Measurements from ENCODE around the gene CYP27B1. TPM values are rescaled to one million over a fixed set of nuclear protein-coding genes. Genes with fewer than 3 reads are reported as not detected.

CYP27B1 gene
- total and polyA plus RNA-seq, 11 donors = 0.11 to 0.77 (median 0.19) TPM; not detected in 4

GRCh38 chr12:57759360-57759980 is 7.4 kb downstream of the CYP27B1 start:
- intact Hi-C loops (cut with DNase I) = no loop called here
- Histone ChIP-seq H3K36me3 (peaks cover 0 to 23% (median 15%) of the 10 kb centered on the region in 9 donors), H3K9me3 (no peaks in the 10 kb centered on the region), H3K27me3 (peaks cover 5 to 24% (median 14%) of the 10 kb centered on the region in 9 donors), H3K4me3 (no peak overlapping the region), H3K4me1 (peaks cover 0 to 23% (median 12%) of the 10 kb centered on the region in 12 donors), H3K27ac (no peak overlapping the region)
- WGBS, 4 donors = 39 to 45% (median 42%) methylated on average over 3 of the region's 3 CpGs
- peak in 9 of 12 donors; percentile 8 to 52 (median 37) for TF ChIP-seq CTCF (IDR thresholded peaks at IDR 0.05)
- no peak for TF ChIP-seq POLR2A (IDR thresholded peaks at IDR 0.05)
- ATAC-seq (no peak), DNase-seq (no peak)

GRCh38 chr12:57758552-57759359 is 8.1 kb downstream of the CYP27B1 start:
- Histone ChIP-seq H3K4me3 (no peak overlapping the region), H3K27ac (no peak overlapping the region), H3K27me3 (peaks cover 0 to 17% (median 8%) of the 10 kb centered on the region in 9 donors), H3K9me3 (no peaks in the 10 kb centered on the region), H3K4me1 (peaks cover 0 to 26% (median 15%) of the 10 kb centered on the region in 12 donors), H3K36me3 (peaks cover 0 to 23% (median 15%) of the 10 kb centered on the region in 9 donors)
- ATAC-seq (no peak), DNase-seq (no peak)
- WGBS, 4 donors = 90 to 94% (median 93%) methylated on average over 15 to 25 of the region's 25 CpGs
- intact Hi-C loops (cut with DNase I) = no loop called here
- TF ChIP-seq POLR2A (IDR thresholded peaks at IDR 0.05) (no peak), CTCF (IDR thresholded peaks at IDR 0.05) (no peak)

DNA sequence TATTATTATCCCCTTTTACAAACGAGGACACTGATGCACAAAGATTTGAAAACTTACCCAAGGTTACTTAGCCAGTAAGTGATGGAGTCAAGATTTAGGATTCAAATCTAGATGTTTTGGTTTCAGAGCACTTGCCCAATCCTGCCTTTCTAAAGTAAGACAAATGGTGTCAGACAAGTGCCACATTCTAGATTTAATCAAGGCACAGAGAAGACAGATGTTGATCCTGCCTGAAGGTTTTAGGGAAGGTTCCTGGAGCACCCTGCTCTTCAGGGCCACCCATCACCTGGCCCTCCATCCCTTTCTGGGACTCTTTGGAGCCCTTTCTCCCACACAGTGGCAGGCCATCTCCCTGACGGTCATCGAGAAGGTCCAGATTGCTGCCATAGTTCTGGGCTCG is 9.1 kb downstream of the CYP27B1 start:
- ATAC-seq (no peak), DNase-seq (no peak)
- Histone ChIP-seq H3K9me3 (no peaks in the 10 kb centered on the region), H3K4me3 (no peak overlapping the region), H3K36me3 (peaks cover 0 to 23% (median 15%) of the 10 kb centered on the region in 9 donors), H3K27ac (no peak overlapping the region), H3K4me1 (peaks cover 0 to 36% (median 19%) of the 10 kb centered on the region in 12 donors), H3K27me3 (peaks cover 0 to 7% (median 0%) of the 10 kb centered on the region in 9 donors)
- 88 to 97% (median 93%) methylated on average over 4 of the region's 4 CpGs for WGBS, 4 donors
- intact Hi-C loops (cut with DNase I) = no loop called here
- TF ChIP-seq POLR2A (IDR thresholded peaks at IDR 0.05) (no peak), CTCF (IDR thresholded peaks at IDR 0.05) (no peak)
